Hippocampal formation (tissue), 2 donors: ENCODE measurements around the gene SNAPC4.
"Not testable (repeated sequence)": the region's sequence is repeated elsewhere in the genome, so short reads cannot be mapped to it uniquely, and the experiment has no call there.

ENCODE experiments used
- DNase-seq, 2 donors: peaks; one replicate each; lab custom pipeline; 2025; lab: John Stamatoyannopoulos, UW

SNAPC4 gene

GRCh38 chr9:136432591-136432990 is 32.6 kb upstream of the SNAPC4 start:
- no peak for DNase-seq

DNA sequence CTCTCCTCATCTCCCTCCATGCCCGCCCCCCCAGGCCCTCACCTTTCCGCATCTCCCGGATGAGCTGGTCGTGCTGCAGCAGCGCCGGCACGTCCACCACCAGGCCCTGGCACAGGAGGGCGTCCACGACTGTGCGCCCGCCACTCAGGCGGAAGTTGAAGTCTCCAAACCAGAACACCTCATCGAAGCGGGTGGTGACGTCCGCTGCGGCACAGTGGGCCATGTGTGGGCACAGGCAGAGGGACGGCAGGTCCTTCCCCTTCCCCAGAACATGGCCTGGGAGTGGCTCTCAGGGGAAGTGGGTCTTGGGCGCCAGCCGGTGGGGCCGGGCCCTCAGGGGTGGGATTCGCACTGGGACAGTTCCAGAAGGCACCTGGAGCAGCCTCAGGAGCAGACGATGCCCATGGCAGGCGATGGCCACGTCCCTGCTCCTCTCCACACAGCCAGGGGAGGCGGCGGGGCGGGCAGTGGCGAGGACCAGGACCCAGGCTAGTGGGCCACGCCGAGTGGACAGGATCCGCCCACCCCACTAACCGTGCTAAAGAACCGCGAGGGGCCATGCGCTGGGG is 31.9 kb upstream of the SNAPC4 start:
- no peak for DNase-seq

DNA sequence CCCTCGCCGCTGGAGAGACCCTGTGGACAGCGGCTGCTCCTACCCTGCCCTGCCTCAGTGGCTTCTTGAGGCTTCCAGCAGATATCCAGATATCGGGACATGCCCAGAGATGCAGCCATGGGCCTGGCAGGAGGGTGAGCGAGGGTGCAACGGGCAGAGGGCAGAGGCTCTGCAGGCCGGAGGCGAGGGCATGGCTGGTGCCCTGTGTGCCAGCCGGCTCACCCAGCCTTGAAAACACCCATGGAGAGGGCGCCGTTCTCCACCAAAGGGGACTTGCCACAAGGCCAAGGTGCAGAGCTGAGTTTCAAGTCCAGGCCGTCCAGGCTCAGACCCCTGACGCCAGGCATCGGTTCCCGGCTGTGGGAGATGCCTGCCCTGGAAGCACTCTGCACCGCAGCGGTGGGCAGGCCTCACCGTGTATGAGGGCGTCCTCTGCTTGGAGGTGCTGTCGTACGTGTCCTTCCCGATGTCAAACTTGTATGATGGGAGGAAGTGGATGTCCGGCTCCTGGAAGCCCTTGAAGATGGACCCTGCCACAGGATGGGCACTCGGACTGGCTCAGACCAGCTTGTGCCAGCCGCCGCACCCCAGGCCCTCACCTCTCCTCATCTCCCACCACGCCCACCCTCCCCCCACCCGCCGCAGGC is 30.7 kb upstream of the SNAPC4 start:
- no peak for DNase-seq

- DNase-seq, result no peak
Observed at GRCh38 chr9:136429683-136430491, 29.9 kb upstream of the SNAPC4 start.

GRCh38 chr9:136429075-136429628 is 29.2 kb upstream of the SNAPC4 start:
- DNase-seq, result no peak

DNA sequence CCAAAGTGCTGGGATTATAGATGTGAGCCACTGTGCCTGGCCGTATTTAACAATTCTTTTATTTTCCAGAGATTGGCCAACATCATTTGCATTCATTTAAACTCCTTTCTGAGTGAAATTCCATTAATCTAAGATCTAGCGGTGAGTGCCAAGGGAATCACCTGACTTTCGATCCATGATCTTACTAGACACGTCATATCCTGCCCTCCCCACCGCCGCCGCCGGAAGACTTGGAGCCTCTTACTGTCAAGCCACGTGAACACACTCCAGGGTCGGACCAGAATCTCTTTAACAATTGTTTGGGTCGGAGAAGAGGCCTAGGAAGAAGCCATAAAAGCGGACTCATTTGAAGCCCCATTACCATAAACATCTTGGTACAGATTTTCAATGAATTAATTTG is 26.8 kb upstream of the SNAPC4 start:
- no peak for DNase-seq

DNA sequence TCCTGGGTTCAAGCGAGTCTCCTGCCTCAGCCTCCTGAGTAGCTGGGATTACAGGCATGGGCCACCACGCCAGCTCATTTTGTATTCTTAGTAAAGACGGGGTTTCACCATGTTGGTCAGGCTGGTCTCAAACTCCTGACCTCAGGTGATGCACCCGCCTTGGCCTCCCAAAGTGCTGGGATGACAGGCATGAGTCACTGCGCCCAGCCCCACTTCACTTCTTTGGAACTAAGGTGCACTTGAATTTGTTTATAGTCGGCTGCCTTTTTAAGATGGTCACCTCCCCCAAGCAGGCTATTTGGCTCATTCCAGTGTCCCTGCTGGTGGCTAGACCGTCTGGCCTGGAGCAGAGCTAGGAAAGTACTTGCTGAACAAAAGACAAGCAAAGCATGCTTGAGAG is 25.4 kb upstream of the SNAPC4 start:
- DNase-seq, result not testable (repeated sequence)

DNA sequence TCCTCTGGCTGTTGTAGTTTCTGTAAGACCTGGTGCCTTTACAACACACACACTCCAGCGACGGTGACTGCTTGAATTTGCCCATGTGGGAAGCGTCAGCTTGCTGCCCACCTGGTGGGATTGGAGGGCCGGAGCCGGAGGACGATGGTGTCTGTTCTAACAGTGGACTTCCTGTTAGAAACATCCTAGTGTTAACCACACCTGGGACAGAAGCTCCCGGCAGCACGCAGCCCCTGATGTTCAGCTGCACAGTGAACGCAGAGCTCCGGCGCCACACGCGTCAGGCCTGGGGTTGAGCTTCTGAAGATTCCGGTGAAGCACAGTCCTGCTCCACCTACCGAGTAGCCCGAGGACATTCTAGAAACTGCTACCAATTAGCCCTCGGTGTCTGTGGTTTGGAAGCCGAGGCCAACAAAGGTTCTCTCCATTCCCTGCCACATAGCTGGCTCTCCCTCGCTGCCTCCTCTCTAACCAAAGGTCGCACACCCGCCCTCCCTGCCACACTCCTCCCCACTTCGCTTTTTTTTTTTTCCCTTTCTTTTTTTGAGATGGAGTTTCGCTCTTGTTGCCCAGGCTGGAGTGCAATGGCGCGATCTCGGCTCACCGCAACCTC is 24.9 kb upstream of the SNAPC4 start:
- no peak for DNase-seq

DNA sequence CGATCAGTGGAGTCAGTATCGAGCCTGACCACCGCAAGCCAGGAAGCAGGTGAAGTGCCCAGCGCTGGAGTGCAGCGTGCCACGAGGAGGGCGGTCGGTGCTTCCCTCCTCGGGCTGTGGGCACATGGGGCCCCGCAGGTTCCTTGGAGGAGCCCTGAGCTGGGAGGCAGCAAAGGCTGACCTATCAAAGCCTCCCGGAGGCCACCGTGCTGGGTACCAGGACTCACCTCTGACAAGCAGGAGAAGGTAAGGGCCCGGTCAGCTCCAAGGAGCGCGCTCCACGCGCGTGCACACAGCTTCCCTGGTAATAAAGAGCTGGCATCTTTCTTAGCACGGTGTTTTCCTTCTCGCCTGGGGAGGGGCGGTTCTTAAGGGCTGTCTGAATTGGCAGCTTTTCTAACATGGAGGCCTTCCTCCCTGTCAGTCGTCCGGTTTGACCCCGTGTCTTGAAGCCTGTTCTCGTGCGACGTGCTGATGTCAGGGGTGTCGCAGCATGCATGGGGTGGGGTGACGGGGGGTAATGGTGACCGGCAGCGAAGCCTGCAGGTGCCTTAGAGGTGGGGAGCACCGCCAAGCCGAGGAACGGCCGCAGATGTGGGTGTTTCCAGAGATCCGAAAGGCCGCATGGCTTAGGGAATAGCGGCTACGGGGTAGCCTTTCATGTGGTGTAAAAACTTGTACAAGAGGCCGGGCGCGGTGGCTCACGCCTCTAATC is 23.6 kb upstream of the SNAPC4 start:
- DNase-seq, result no peak

DNA sequence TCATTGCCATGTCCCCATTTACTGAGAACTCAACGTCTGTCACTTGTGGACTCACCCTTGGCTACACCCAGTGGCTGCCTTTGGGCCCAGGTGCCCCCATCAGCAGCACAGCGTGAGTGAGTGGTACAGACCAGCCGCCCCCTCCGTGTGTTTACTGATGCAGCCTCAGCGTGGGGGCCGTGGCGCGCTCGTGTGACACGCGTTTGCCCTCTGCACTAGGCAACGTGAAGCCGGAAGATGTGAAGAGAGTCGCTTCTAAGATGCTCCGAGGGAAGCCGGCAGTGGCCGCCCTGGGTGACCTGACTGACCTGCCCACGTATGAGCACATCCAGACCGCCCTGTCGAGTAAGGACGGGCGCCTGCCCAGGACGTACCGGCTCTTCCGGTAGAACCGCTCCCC is 22.9 kb upstream of the SNAPC4 start:
- no peak for DNase-seq

DNA sequence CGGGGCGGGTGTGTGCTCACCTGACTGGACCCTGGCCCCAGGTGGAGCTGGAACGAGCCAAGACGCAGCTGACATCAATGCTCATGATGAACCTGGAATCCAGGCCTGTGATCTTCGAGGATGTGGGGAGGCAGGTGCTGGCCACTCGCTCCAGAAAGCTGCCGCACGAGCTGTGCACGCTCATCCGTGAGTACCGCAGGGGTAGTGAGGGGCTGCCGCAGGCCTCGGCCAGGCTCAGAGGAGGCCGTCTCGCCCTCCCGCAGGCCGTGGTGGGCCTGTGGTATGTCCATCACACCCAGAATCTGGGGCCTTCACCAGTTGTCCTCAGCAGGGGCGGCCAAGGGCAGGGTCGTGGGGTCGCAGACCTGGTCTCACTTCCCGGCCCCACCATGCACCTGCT is 21.8 kb upstream of the SNAPC4 start:
- no peak for DNase-seq

DNA sequence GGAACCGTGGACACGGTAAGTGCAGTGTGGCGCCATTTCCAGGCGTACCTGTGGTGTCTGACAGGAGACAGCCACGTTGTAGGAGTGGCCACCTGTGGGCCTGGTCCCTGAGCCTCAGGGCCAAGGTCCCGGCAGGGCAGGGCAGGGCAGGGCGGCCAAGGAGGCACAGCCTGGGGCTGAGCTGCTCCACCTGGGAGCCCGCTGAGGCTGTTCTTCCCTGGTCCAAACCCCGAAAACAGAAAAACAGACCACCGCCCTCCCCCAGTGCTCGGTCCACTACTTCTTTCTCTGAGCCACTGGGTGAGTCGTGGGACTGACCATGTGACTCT is 19.1 kb upstream of the SNAPC4 start:
- no peak for DNase-seq

GRCh38 chr9:136418182-136419091 is 18.5 kb upstream of the SNAPC4 start:
- no peak for DNase-seq

GRCh38 chr9:136416914-136417313 is 16.9 kb upstream of the SNAPC4 start:
- DNase-seq, result no peak

DNA sequence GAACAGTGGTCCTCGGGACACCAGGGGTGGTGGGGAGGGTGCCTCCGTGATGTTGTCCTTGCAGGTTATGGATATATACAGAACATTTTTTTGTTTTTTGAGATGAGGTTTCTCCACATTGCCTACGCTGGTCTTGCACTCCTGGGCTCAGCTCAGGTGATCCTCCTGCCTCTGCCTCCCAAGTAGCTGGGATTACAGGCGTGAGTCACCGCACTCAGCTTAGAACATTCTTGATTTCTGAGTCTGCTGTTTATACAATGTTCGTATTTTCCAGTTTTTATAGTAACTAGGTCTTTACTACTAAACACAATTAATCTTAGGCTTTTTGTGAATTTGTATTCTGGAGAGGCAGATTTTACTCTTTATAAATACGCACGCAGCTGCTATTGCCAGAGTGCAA is 16.5 kb upstream of the SNAPC4 start:
- DNase-seq, result no peak

GRCh38 chr9:136412962-136413361 is 13.0 kb upstream of the SNAPC4 start:
- no peak for DNase-seq

DNA sequence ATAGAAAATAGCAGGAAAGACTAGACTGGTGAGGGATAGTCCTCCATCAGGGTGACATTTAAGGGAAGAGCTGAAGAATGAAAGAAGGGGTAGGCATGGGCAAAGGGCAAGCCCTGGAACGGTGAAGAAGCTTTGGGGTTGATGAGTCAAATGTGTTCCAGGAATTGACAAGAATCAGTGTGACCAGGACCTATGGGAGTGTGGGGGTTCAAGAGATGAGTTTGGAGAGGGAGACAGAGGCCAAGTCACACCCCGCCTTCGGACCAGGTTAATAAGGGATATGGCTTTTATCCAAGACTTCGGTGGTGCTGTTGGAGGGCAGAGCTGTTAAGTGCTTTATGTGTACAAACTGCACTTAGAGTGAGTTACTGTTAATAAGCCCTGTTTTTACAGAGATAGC is 11.4 kb upstream of the SNAPC4 start:
- no peak for DNase-seq

DNA sequence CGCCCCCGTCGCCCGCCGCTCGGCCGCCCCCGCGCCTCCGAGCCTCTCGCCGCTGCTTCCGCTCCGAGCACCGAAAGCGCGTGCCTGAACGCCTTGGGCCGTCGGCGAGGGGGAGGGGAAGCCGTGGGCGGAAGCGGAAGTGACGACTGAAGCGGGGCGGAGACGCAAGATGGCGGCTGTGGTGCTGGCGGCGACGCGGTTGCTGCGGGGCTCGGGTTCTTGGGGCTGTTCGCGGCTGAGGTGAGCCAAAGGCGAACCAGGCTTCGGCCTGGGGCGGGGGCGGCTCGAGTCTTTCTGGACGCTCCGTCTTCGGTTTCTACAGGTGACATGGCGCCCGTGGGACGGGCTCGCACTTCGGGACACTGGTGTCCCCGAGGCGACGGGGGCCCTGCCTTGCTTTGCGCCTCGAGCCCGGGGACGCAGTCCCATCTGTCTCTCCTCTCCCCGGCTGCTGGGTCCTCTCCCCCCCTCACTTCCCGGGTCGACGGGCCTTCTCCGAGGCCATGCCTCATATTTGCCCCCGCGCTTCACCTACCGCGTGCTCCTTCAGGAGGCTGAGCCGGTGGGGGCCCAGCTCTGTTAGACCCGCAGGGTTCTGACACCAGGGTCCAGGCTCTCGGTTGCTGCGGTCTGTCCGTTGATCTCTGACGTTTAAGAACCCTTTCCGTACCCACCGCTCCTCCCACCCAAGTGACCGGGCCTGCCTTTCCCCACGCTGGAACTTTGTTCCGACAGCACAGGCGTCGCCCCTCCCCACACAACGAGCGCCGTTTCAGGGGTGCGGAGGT is 10.7 kb upstream of the SNAPC4 start, which contains the start of the genes ENTR1 and PMPCA:
ENTR1 (minus strand) TSS at position 115 of the 788 bp plus-strand sequence. CDS start 217 bp downstream, outside the sequence.
PMPCA (plus strand) TSS at position 159 of the 788 bp plus-strand sequence; CDS start at position 170, 11 bp downstream.
- DNase-seq, result peak; percentile 68 to 85

- DNase-seq, result no peak
Observed at GRCh38 chr9:136409557-136410455, 9.8 kb upstream of the SNAPC4 start.
